GM18867 (cell line): ENCODE measurements around the gene MS4A2.
"Not testable (repeated sequence)": the region's sequence is repeated elsewhere in the genome, so short reads cannot be mapped to it uniquely, and the experiment has no call there.

Source experiments
- ATAC-seq: cut with Tn5 transposase; IDR thresholded peaks from one replicate; pipeline ENCODE4 v1.9.1; 2021; ENCODE audit warnings: mild to moderate bottlenecking, moderate library complexity; ENCODE audit not compliant: unreplicated experiment

The MS4A2 gene

GRCh38 chr11:60100516-60100915 is 12.1 kb downstream of the MS4A2 start:
- no peak for ATAC-seq

GRCh38 chr11:60101368-60101767 is 12.9 kb downstream of the MS4A2 start:
- not testable (repeated sequence) for ATAC-seq

- not testable (repeated sequence) for ATAC-seq
Observed at GRCh38 chr11:60104471-60105115, 16.1 kb downstream of the MS4A2 start.

GRCh38 chr11:60108631-60109030 is 20.2 kb downstream of the MS4A2 start:
- not testable (repeated sequence) for ATAC-seq

DNA sequence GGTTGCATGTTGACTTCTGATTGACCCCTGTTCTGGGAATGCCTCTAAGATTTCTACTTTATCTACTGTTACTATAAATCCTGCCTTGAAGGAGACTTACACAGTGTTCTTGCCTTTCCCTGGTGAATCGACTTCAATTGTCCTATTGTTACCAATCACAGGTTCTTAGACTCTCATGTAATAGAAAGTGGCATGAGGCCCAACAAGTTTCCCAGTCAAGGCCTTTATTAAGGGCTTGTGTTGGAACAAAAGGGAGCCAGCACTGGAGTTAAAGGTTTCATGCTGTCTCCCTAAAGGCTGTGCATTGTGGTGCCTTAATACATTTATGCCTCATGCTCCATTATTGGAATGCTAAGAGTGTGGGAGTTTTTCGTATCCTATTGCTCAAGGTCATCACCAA is 23.3 kb downstream of the MS4A2 start:
- no peak for ATAC-seq

GRCh38 chr11:60116996-60117790 is 28.7 kb downstream of the MS4A2 start:
- no peak for ATAC-seq

GRCh38 chr11:60118338-60118737 is 29.9 kb downstream of the MS4A2 start:
- ATAC-seq, result no peak

GRCh38 chr11:60119710-60120109 is 31.2 kb downstream of the MS4A2 start:
- no peak for ATAC-seq

DNA sequence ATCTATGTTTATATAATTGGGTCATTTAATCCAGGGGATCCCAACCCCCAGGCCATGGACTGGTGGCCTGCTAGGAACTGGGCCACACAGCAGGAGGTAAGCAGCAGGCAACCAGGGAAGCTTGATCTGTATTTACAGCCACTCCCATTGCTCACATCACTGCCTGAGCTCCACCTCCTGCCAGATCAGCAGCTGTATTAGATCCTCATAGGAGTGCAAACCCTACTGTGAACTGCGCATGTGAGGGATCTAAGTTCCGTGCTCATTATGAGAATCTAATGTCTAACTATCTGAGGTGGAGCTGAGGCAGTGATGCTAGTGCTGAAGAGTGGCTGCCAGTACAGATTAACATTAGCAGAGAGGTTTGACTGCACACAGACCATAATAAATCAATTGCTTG is 32.8 kb downstream of the MS4A2 start:
- ATAC-seq, result no peak

GRCh38 chr11:60122414-60123036 is 34.1 kb downstream of the MS4A2 start:
- no peak for ATAC-seq

DNA sequence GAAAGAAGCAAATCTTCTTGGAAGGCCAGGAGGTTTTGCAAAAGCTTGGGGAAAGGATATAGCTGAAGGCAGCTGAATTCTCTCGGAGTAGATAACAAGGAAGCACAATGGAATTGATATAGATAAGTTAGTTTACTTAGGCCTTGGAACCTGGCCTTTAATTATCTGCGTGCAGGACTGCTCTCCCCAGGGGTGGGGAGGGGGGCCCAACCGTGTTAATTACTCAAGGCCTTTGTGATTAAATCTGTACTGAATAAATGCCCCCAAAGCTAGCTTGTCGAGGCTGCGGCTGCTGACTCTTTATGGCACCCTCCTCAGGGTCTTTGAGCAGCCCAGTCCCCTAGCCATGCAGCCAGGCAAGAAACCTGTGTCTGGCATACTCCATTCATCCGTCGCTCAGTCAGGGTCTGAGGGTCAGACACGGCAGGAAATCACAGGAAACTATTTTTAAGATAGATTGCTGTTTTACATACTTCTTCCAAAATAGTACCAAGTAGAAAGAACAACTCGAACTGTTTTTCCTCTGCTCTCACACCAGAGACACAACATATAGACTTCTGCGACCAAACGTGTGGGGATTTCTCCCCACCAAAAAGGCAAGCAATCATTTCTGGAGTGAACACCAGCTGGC is 36.5 kb downstream of the MS4A2 start:
- no peak for ATAC-seq

GRCh38 chr11:60125956-60126585 is 37.6 kb downstream of the MS4A2 start:
- no peak for ATAC-seq

DNA sequence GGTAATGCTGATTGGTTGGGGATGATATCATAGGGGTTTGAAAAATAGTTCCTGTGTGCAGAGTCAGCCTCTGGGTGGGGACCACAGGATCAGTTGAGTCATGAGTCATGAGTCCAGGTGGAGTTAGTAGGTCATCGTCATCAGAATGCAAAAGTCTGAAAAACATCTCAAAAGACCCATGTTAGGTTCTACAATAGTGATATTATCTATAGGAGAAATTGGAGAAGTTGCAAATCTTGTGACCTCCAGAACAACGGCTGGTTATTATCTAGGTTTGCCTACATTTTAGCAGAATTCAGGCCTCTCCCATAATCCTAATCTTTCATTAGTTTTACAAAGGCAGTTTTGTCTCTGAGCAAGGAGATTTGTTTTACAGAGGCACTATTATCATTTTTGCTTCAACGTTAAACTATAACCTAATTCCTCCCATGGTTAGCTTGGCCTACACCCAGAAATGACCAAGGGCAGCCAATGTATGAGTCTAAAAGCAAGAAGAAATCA is 38.9 kb downstream of the MS4A2 start:
- ATAC-seq, result no peak

GRCh38 chr11:60128376-60128775 is 39.9 kb downstream of the MS4A2 start:
- ATAC-seq, result no peak

GRCh38 chr11:60128866-60129265 is 40.4 kb downstream of the MS4A2 start:
- not testable (repeated sequence) for ATAC-seq

- no peak for ATAC-seq
Observed at GRCh38 chr11:60129853-60130252, 41.4 kb downstream of the MS4A2 start.

- no peak for ATAC-seq
Observed at GRCh38 chr11:60130496-60130895, 42.0 kb downstream of the MS4A2 start.

- ATAC-seq, result no peak
Observed at GRCh38 chr11:60131912-60132311, 43.4 kb downstream of the MS4A2 start.

- ATAC-seq, result no peak
Observed at GRCh38 chr11:60133917-60134316, 45.5 kb downstream of the MS4A2 start.

- ATAC-seq, result no peak
Observed at GRCh38 chr11:60143768-60144167, 55.3 kb downstream of the MS4A2 start.

GRCh38 chr11:60145677-60146076 is 57.2 kb downstream of the MS4A2 start:
- ATAC-seq, result no peak
